Measurements from ENCODE around the gene ANKRD31.
A peak's percentile ranks its signal among the peaks of the same experiment; 100 is the strongest.
"Not testable (repeated sequence)": the region's sequence is repeated elsewhere in the genome, so short reads cannot be mapped to it uniquely, and the experiment has no call there.

The ANKRD31 gene

DNA sequence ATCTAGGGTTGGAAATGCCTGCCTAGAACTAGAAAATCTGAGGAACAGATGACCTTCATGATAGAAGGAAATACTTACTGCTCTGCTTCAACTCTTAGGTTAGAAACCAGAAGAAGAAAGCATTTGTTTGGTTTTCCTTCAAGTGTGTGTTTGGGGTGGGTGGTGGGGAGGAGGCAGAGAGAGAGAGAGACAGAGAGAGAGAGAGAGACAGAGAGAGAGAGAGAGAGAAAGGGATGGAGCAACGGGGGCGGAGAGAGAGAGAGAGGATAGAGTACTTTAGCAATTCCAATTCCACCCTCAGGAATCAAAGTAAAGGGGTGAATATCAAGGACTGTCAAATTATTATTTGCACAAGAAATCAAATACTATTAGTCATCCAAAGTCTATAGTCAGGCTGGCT is 155.2 kb downstream of the ANKRD31 start:
- DNase-seq (ENCODE audit: low read depth): no peak
- no peak overlapping the region for H3K4me3 ChIP-seq (ENCODE audit: low read depth, low read length)

DNA sequence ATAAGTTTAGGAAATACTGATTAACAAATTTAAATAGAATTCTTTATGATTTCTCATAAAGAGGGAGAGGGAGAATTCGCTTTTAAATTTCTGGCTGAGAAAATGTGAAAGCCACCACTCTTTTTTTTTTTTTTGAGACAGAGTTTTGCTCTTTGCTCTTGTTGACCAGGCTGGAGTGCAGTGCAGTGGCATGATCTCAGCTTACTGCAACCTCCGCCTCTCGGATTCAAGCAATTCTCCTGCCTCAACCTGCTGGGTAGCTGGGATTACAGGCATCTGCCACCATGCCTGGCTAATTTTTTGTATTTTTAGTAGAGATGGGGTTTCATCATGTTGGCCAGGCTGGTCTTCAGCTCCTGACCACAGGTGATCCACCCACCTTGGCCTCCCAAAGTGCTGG is 157.3 kb downstream of the ANKRD31 start:
- not testable (repeated sequence) for DNase-seq (ENCODE audit: low read depth); H3K4me3 ChIP-seq (ENCODE audit: low read depth, low read length)

DNA sequence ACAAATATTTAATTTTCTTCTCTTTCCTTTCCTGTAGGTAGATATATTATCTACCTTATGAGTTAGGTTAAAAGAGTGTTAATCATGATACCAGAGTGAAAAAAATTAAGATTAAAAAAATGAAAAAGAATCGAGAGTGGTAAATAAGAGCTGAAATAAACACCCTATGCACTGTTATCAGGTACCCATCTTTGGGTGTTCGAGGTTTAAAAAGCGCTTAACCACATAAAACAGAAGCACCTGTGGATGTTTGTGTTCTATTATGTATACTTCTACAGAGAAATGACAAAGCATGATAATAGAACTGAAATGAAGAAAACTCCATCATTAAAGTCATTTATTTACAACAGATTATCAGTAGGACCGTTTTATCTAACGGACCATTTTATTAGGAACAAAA is 158.7 kb downstream of the ANKRD31 start:
- no peak overlapping the region for H3K4me3 ChIP-seq (ENCODE audit: low read depth, low read length)
- no peak for DNase-seq (ENCODE audit: low read depth)

DNA sequence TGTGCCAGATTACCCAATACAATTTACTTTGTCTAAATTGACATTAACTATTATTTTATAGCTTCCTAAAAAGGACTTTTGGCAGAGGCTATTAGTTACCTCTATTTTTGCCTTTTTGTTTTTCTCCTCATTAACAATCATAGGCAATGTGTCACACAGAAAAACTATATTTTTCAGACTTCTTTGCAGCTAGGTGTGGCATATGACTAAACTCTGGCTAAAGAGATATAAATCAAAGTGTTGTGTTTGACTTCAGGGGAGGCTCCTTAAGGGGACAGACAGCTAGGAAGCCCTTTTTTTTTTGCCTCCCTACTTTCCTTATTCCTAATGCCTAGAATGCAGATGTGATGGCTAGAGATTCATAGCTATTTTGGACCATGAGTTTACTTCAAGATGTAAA is 164.6 kb downstream of the ANKRD31 start:
- no peak overlapping the region for H3K4me3 ChIP-seq (ENCODE audit: low read depth, low read length)
- no peak for DNase-seq (ENCODE audit: low read depth)

DNA sequence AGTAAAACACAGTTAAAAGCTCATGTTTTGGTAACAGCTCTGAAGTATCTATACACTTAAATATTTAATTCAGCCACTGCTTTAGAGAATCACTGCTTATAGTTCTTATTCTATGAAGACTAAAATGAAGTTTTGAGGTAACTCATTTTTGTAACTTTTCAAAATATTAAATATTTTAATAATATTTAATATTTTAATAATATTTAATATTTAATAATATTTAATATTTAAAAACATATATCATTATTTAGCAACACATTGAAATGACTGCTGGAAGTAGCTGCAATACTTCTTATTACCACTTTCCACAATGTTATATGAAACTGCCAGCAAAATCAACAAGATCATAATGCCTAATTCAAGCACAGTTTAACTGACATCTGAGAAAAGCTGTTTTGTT is 165.6 kb downstream of the ANKRD31 start:
- H3K4me3 ChIP-seq (ENCODE audit: low read depth, low read length): no peak overlapping the region
- DNase-seq (ENCODE audit: low read depth): no peak

DNA sequence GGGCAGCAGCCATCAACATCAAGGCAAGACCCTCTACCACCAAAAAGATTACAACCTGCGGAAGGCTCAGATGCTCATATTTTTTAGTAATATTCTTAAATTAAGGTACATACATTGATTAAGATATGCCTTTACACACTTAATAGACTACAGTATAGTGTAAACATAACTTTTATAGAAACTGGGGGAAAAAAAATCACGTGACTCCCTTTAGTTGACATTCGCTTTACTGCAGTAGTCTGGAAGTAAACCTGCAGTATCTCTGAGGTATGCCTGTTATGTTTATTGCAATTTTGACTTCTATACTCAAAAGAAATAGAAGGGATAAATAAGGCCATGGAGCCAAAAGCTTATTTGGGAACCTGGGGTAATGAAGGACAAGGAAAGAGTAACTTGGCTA is 169.2 kb downstream of the ANKRD31 start:
- H3K4me3 ChIP-seq (ENCODE audit: low read depth, low read length): no peak overlapping the region
- no peak for DNase-seq (ENCODE audit: low read depth)

DNA sequence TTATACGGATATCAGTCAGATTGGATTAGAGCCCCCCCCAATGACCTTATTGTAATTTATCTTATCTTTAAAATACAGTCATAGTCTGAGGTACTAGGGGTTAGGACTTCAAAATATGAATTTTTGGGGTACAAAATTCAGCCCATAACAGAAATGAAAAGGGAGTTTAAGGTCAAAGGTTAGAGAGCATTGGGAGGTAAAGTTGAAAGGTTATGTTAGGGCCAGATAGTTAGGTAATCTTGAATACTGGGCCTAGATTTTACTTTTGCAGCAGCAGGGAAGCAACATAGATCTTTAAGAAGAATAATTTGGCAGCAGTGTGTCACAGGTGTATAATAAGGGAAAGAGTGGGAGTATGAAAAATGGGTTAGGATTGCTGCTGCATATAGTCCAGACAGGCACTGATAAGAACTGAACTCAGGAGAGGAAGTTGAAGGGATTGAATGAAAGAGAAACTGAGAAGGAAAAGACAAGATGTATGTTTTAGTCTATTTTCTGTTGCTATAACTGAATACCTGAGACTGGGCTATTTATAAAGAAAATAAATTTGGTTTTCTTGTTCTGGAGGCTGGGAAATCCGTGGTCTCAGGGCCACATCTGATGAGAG is 173.7 kb downstream of the ANKRD31 start:
- no peak overlapping the region for H3K4me3 ChIP-seq (ENCODE audit: low read depth, low read length)
- DNase-seq (ENCODE audit: low read depth): no peak

DNA sequence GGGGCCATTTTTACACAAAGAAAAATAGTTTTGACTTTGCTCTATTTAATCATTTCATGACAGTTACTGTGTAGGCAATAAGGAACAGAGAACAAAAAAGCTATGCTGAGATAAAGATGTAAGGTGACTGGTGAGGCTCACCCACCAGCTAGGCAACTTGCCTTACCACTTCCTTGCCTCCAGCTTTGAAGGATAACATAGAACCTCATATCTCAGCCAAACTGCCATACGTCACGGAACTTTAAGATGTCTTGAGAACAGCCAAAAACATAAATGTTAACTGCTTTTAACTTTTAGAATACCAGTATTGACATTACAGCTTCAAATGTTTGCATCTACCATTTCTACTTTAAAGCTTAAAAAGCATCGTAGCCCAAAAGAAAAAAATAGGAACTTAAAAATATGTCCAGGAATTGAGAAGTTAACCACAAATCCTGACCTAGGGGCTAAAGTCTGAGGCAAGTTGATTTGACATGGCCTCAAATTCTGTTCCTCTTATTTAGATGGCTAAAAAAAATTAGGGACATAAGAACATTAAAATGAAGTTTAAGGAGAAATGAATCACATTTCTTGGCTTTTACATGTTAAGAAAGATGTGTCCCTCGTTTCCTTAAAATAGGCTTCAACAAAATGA is 176.6 kb downstream of the ANKRD31 start:
- no peak overlapping the region for H3K4me3 ChIP-seq (ENCODE audit: low read depth, low read length)
- DNase-seq (ENCODE audit: low read depth): no peak

DNA sequence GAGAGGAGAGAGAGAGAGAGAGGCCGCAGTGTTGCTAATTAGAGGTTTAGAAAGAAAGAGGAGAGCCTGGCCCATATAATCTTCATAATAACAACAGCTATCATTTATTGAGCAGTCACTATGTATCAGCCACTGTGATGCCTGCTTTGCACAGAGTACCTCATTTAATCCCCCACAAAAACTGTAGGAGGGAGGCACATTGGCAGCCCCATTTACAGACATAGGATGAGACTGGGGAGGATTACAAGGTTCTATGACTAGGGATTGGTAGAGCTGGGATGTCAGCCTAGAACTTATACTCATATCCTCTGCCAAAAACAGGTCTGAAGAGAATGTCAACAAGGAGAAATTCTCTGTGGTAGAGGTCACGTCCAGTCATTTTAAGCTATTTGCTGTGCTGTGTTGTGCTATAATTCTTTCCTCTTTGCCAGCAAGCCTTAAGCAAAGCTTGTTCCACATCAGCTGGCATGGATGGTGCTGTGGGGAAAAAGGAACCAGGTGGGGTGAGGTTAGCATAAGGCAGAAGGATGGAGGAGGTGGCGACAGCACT is 177.6 kb downstream of the ANKRD31 start:
- H3K4me3 ChIP-seq (ENCODE audit: low read depth, low read length): no peak overlapping the region
- DNase-seq (ENCODE audit: low read depth): no peak

DNA sequence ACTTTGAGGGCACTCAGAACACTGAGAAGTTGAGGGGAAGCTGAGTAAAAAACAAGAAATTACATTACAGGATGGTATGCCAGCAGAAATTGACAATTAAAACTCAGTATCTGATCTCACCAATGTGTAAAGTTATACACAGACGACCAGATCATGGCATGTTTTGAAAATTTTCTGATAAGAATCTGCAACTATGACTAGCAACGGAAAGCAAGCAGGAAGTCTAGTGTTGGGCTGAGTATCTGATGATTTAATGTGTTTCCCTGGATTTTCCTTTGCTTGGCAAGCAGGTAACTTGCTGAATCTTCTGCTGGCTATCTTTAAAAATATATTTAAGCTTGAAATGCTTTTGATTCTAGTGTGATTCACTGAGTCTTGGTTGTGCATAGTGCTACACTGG is 179.1 kb downstream of the ANKRD31 start:
- H3K4me3 ChIP-seq (ENCODE audit: low read depth, low read length): no peak overlapping the region
- no peak for DNase-seq (ENCODE audit: low read depth)

DNA sequence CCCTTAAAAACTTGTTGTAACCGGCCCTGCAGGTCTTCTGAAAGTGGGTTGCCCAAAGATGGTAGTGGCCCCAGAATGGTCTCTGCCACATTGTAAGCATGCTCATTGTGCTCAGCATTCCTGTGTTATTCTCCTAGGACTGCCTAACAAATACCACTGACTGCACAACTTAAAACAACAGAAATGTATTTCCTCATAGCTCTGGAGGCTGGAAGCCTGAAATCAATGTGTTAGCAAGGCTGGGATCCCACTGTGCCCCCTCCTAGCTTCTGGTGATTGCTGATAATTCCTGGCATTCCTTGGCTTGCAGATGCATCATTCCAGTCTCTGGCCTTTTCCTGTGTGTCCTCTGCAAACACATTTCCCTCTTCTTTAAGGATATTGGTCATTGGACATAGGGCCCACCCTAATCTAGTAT is 180.9 kb downstream of the ANKRD31 start:
- H3K4me3 ChIP-seq (ENCODE audit: low read depth, low read length): no peak overlapping the region
- no peak for DNase-seq (ENCODE audit: low read depth)

DNA sequence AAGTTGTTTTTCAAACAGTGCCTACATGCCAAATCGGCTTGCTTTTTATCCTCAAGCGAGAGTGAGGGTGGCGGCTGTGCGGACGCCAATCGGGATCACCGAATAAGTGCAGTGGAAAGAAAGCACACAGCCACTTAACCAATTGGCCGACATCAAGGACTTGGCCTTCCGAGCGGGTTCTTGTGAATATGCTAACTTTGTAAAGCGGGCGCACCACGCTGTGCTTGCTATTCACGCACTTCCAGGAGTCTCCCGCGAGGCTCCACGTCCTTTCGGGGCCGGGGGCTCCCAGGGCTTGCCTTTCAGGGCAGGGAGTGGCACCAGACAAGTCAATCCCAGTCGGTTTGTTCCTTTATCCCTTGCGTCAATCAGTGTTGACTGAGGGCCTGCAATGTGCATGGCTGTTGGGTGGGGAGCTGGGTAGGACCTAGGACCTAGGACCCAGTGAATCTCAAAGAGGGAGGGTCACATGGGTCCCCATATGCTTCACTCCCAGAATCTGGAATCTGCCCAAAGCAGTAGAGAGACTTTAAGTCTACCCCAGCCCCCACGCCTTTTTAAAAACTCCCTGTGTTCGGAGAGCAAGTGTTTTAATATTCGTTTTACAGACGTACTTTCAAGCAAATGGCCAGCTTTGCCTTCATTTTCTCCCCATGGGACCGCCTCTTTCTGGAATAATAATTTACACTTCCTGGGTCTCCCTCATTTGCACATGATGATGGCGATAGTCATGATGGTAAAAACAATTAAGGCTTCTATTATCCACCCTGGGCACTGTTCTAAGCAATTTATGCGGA is 182.3 kb downstream of the ANKRD31 start:
- no peak for DNase-seq (ENCODE audit: low read depth)
- H3K4me3 ChIP-seq (ENCODE audit: low read depth, low read length): peak overlapping the region; percentile 71

DNA sequence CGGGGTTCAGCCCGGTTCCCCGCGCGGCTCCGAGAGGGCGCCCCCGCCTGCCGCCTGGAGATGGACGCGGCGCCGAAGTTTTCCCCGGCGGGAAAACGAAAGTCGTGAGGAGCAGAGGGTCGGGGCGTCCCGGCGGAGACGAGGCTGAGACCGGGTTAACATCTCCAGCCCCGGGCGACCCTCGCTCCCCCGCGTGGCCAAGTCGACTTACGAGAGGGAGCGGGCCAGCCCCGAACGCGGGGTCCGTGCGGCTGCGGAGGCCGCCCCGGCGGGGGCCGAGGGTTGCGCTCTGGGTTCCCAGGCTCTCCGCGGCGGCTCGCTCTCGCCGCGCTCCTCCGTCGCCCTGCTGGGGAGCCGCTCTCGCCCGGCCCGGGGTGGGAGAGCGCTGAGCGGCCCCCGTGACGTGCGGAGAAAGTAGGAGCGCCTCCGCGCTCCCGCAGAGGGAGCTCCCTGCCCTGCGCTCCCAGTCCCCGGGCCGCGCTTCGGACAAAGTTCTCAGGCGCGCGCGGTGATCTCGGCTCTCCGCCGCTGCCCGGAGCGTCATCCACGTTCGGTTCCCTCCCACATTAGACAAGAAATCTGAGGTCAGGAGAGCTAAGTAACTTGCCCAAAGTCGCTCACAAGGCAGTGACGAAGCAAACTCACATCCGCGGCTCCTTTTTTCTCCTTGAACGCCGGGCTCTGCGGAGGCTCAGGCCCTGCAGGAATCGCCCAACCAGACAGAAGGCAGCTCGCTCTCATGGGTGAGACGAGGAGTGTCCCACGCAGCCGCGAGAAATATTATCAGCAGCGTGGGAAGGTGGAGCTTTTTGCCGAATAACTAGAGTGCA is 183.2 kb downstream of the ANKRD31 start:
- no peak for DNase-seq (ENCODE audit: low read depth)
- H3K4me3 ChIP-seq (ENCODE audit: low read depth, low read length): peak overlapping the region; percentile 71

DNA sequence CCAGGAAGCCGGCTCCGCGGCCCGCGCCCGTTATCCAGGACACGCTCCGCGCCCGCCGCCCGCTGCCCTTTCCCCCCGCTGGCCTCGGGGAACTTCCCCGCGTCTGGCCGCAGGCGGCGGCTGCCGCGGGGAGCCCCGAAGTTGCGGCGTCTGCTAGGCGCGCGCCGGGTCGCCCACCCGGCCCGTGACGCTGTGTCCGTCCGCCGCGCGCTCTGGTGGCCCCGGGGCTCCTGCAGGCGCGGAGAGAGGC is 183.7 kb downstream of the ANKRD31 start:
- no peak for DNase-seq (ENCODE audit: low read depth)
- peak overlapping the region; percentile 71 for H3K4me3 ChIP-seq (ENCODE audit: low read depth, low read length)

DNA sequence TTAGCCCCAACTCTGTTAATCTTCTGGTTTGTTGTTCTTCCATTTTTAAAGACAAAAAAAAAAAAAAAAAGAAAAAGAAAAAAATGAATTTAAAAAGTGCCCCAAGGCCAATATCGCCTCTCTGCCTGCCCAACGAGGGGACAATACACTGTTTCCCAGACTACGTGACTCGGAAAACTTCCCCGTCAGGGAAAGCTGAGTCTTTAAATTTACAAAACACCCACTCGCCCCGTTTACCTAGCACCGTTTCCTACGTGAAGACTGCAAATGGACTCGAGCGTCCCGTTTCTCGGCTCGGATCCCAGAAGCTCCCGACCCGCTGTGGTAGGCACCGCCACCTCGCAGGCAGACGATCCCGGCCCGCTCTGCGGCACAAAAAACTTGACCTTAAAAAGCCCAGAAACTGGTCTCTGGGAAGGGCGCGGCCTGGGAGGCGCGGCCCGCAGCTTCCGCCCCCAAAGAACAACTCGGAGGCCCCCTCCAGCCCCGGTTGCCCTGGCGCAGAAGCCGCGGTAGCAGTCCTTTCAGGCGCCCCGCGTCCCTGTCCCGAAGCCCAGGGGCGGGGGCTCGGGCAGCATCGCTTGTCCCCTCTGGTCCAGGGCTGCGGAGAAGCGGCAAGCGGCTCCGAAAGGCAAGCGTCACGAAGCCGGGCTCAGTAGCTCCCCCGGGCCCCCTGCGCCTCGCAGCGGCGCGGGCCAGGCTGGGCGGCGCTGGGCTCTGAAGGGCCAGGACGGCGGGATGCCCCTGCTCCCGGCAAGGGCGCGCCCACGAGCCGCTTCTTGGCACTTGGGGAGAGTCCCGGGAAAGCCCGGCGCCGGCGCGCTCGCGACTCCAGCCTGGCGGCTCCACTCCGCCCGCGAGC is 184.3 kb downstream of the ANKRD31 start, which contains the start of gene GCNT4:
TSS of gene GCNT4 (minus strand) at position 367 of the 862 bp plus-strand sequence. CDS start 22,521 bp downstream, outside the sequence.
- DNase-seq (ENCODE audit: low read depth): no peak
- peak within 1 kb of the TSS; percentile 71 for H3K4me3 ChIP-seq (ENCODE audit: low read depth, low read length)

DNA sequence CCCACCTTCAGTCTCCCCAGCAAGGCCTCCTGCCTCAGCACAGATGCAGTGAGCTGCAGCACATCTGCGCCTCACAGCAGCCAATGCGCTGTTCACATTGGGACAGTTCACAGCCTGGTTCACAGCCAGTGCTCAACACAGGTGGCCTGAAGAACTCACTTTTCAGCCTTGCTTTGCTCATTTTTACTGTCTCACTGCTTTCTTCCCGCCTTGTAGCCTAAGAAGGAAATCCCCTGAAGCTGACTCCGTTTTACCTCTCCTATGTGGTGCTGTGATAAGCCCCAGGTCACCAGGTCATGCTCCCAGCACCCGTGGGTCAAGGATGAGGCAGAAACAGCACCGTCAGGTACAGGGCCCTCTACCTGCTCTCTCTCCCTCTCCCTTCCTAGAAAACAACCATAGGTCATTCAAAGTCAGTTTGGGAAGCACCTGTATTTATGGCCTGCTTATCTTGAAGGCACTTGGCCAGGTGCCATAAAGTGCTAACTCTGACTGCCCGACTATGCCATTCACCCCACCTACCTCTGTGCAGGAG is 185.4 kb downstream of the ANKRD31 start:
- H3K4me3 ChIP-seq (ENCODE audit: low read depth, low read length): no peak overlapping the region
- DNase-seq (ENCODE audit: low read depth): no peak

DNA sequence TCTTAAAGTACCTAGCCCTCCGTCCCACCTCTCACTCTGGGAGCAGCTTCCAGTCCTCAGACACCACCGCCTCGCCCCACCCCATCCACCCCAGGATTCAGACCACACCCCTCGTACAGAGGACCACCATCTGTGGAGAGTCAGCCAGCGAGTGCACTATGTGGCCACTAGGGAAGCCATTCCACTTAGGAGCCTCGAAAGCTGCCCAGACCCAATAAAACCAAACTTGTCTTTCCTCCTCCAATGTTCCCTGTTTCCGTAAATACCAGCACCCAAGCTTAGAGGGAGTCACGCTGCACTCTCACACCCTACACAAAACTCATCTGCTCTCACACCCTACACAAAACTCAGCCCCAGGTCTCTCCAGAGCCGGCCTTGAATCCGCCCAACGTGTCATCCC is 186.3 kb downstream of the ANKRD31 start:
- no peak for DNase-seq (ENCODE audit: low read depth)
- no peak overlapping the region for H3K4me3 ChIP-seq (ENCODE audit: low read depth, low read length)

DNA sequence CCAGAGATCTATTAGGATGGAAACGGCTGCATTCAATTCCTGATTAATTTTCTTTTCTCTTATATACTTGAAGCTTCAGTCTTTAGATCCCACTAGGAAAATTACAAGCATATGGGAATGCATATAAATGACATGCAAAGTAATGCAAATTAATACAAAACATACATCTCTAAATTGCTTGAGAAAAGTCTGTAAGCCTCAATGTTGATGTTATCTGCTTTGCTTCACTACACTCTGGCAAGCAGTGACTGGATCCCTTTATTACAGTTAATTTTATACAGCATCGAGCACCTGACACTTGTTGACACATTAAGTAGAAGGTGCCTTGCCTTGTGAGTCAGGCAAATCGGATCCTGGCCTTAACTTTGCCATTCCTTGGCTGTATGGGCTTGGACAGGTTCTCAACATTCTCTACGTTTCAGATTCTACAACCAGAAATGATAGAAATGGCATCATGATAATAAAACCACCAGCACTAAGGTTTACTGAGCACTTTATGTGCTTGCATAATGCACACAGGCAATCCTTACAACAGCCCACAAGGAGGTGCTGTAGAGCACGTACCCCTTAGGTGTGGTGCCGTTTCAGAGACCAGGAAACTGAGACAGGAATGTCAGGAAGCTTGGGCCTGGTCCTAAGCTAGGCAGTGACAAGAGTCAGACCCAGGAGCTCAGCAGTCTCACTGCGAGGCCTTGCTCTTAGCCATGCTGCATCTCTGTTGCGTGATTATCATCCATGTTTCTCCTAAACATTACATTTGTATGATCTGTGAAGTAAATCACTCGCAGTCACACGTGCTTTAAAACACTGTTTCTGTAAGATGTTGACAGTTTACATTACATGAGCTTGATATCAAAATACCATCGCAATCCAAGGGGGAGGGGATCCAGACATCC is 187.0 kb downstream of the ANKRD31 start:
- no peak for DNase-seq (ENCODE audit: low read depth)

More for the DNA sequence above, 187.0 kb downstream of the ANKRD31 start:
- no peak overlapping the region for H3K4me3 ChIP-seq (ENCODE audit: low read depth, low read length)

Data from skeletal muscle cell (primary cell).